ENCODE data around the gene HCST.
"Not testable (repeated sequence)": the region's sequence is repeated elsewhere in the genome, so short reads cannot be mapped to it uniquely, and the experiment has no call there.

Gene HCST

GRCh38 chr19:35882114-35882832 lies 20.1 kb upstream of the HCST start:
- peak; percentile 45 to 85 for DNase-seq

GRCh38 chr19:35883882-35884281 lies 18.4 kb upstream of the HCST start:
- DNase-seq, result peak; percentile 25 to 35

- peak in 1 of 2 donors; percentile 16 for DNase-seq
Observed at GRCh38 chr19:35885225-35885738, 17.0 kb upstream of the HCST start.

GRCh38 chr19:35885904-35886303 lies 16.4 kb upstream of the HCST start:
- peak in 1 of 2 donors; percentile 11 for DNase-seq

- peak in 1 of 2 donors; percentile 13 for DNase-seq
Observed at GRCh38 chr19:35887197-35887596, 15.1 kb upstream of the HCST start.

- no peak for DNase-seq
Observed at GRCh38 chr19:35888398-35888797, 13.9 kb upstream of the HCST start.

GRCh38 chr19:35889370-35890112 lies 12.8 kb upstream of the HCST start:
- no peak for DNase-seq

GRCh38 chr19:35890113-35890650 lies 12.1 kb upstream of the HCST start:
- no peak for DNase-seq

- not testable (repeated sequence) for DNase-seq
Observed at GRCh38 chr19:35891819-35892218, 10.5 kb upstream of the HCST start.

GRCh38 chr19:35894342-35894741 lies 8.0 kb upstream of the HCST start:
- peak in 1 of 2 donors; percentile 14 for DNase-seq

- DNase-seq, result peak in 1 of 2 donors; percentile 7
Observed at GRCh38 chr19:35895911-35896642, 6.3 kb upstream of the HCST start.

- no peak for DNase-seq
Observed at GRCh38 chr19:35896643-35897040, 5.7 kb upstream of the HCST start.

- DNase-seq, result peak in 1 of 2 donors; percentile 3
Observed at GRCh38 chr19:35897706-35898451, 4.5 kb upstream of the HCST start.

- no peak for DNase-seq
Observed at GRCh38 chr19:35898499-35898809, 3.9 kb upstream of the HCST start.

- peak; percentile 90 to 92 for DNase-seq
Observed at GRCh38 chr19:35899547-35900214, 2.6 kb upstream of the HCST start.

- DNase-seq, result no peak
Observed at GRCh38 chr19:35901055-35901644, 1.2 kb upstream of the HCST start.

GRCh38 chr19:35902870-35903475 lies 644 bp downstream of the HCST start:
- no peak for DNase-seq

- DNase-seq, result peak; percentile 93 to 96
Observed at GRCh38 chr19:35903550-35904179, 1.3 kb downstream of the HCST start.

GRCh38 chr19:35904311-35905068 lies 2.2 kb downstream of the HCST start:
- peak in 1 of 2 donors; percentile 35 for DNase-seq

Data from CD4-positive, alpha-beta T cell treated with Interleukin-1 beta for 1 hour (primary cell).